GM12875 (cell line): ENCODE results near the gene PATE1.
"Not testable (repeated sequence)": the region's sequence is repeated elsewhere in the genome, so short reads cannot be mapped to it uniquely, and the experiment has no call there.

ENCODE experiments used
- H3K4me3 ChIP-seq: one replicate; pipeline ENCODE4 v1.5.1; 2011; ENCODE audit warnings: low read depth, low read length, control low read depth
- TF ChIP-seq, protein P1 (sequence below): IDR thresholded peaks from 2 replicates; pipeline ENCODE4 v1.5.1; 2011; ENCODE audit warnings: low read depth, mild to moderate bottlenecking, control low read depth, inconsistent platforms, low read length, moderate library complexity, borderline replicate concordance; ENCODE audit not compliant: insufficient read depth

The PATE1 gene

DNA sequence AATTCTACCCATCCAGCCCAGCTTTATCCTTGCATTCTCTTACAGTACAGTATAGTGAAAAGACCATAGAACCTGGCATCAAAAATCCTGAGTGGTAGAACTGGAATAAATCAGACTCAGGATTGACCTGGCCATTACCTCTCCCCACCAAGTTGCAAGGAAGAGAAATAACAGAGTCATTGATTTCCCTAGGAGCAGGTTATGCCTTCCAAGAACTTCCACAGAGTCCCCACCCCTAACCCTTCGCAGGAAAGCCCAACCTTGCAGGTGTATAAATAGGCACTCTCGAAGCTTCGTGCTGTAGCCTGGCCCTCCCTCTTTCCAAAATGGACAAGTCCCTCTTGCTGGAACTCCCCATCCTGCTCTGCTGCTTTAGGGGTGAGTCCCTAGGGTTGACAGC, at the start of gene PATE1:
PATE1 (plus strand) TSS at position 301 of the 400 bp plus-strand sequence; CDS start at position 327, 26 bp downstream.
- H3K4me3 ChIP-seq, result no peak within 1 kb of the TSS

DNA sequence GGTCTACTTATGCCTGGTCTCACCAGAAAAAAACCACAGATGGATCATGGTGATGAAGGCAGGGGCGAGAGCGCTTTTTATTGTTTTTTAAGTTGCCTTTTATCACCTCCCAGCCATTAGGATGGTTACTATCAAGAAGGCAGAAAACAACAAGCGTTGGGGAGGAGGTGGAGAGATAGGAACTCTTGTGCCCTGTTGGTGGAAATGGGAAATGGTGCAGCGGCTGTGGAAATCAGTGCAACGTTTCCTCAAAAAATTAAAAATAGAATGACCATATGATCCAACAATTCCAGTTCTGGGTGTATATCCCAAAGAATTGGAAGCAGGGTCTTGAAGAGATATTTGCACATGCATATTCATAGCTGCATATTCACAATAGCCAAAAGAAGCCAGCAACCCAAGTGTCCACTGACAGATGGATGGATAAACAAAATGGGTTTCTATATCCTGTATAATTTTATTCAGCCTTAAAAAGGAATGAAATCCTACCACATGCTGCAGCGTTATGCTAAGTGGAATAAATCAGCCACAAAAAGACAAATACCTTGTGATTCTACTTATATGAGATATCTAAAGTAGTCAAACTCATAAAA, 45.0 kb upstream of the PATE1 start:
- TF ChIP-seq, protein P1, sequence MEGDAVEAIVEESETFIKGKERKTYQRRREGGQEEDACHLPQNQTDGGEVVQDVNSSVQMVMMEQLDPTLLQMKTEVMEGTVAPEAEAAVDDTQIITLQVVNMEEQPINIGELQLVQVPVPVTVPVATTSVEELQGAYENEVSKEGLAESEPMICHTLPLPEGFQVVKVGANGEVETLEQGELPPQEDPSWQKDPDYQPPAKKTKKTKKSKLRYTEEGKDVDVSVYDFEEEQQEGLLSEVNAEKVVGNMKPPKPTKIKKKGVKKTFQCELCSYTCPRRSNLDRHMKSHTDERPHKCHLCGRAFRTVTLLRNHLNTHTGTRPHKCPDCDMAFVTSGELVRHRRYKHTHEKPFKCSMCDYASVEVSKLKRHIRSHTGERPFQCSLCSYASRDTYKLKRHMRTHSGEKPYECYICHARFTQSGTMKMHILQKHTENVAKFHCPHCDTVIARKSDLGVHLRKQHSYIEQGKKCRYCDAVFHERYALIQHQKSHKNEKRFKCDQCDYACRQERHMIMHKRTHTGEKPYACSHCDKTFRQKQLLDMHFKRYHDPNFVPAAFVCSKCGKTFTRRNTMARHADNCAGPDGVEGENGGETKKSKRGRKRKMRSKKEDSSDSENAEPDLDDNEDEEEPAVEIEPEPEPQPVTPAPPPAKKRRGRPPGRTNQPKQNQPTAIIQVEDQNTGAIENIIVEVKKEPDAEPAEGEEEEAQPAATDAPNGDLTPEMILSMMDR, result no peak
- H3K4me3 ChIP-seq, result no peak overlapping the region

More for the DNA sequence above, at the start of gene PATE1:
- TF ChIP-seq, protein P1, result no peak

GRCh38 chr11:125701858-125702621, 44.0 kb upstream of the PATE1 start:
- H3K4me3 ChIP-seq, result no peak overlapping the region
- TF ChIP-seq, protein P1, result no peak

- H3K4me3 ChIP-seq, result not testable (repeated sequence)
Observed at GRCh38 chr11:125704686-125705085, 41.4 kb upstream of the PATE1 start.

GRCh38 chr11:125720781-125721180, 25.3 kb upstream of the PATE1 start:
- TF ChIP-seq, protein P1, result no peak
- H3K4me3 ChIP-seq, result no peak overlapping the region

DNA sequence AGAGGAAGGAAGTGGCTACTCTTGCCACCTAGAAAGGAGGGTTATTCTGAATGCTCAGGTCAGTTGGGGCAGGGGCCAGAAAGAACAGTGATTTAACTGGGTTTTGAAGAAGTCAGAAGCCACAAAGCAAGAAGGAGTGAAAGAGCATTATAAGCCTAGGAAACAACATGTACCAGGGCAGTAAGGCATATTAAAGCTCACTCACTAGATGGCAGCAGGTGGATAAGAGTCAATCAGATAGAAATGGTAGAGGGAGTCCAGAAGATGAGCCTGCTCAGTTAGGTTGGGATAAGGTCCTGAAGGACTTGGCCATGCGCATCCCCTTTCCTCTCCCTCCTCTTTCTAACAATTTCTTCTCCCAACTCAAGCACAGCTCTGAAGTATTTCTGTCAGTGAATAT, 22.0 kb upstream of the PATE1 start:
- TF ChIP-seq, protein P1, result no peak
- H3K4me3 ChIP-seq, result no peak overlapping the region

DNA sequence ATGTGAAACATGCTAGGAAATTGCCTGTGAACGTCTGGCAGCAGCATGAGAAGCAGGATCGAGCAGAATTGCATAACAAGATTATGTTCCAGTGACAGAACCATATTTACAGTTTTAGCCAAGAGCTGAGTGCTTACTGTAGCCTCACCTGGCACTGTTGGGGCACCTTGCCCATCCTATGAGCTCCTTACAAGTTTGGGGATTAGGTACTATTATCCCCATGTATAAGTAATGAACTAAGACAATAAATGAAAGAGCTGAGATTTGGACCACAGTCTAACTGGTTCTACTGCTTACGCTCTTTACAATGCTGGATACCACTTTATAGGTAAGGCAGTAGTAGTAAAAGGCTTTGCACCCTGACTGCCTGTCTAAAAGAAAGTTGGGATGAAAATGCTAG, 17.1 kb upstream of the PATE1 start:
- no peak overlapping the region for H3K4me3 ChIP-seq
- TF ChIP-seq, protein P1, result no peak
